HEK293T (cell line): ENCODE measurements around the gene CTSA.

Source experiments
- BHLHE40 ChIP-seq: fragments of 450-650 bp; IDR thresholded peaks from 2 replicates; pipeline ENCODE4 v1.6.1; 2016; ENCODE audit warnings: mild to moderate bottlenecking, moderate library complexity, borderline replicate concordance
- CTBP1 ChIP-seq: fragments of 450-650 bp; IDR thresholded peaks from 2 replicates; pipeline ENCODE4 v1.6.1; 2016; ENCODE audit warnings: borderline replicate concordance
- ELF4 ChIP-seq: fragments of 450-650 bp; IDR thresholded peaks from 2 replicates; pipeline ENCODE4 v1.6.1; 2017; ENCODE audit warnings: antibody characterized with exemption
- FOXA1 ChIP-seq: fragments of 450-650 bp; IDR thresholded peaks from 2 replicates; pipeline ENCODE4 v1.6.1; 2016; ENCODE audit warnings: mild to moderate bottlenecking
- FOXK2 ChIP-seq: fragments of 450-650 bp; IDR thresholded peaks from 2 replicates; pipeline ENCODE4 v1.6.1; 2016; ENCODE audit warnings: mild to moderate bottlenecking
- FOXM1 ChIP-seq: fragments of 450-650 bp; IDR thresholded peaks from 2 replicates; pipeline ENCODE4 v1.6.1; 2017; ENCODE audit warnings: mild to moderate bottlenecking, borderline replicate concordance
- HDGF ChIP-seq: fragments of 450-650 bp; IDR thresholded peaks from 2 replicates; pipeline ENCODE4 v1.6.1; 2017; ENCODE audit warnings: antibody characterized with exemption, borderline replicate concordance
- LEF1 ChIP-seq: fragments of 450-650 bp; IDR thresholded peaks from 2 replicates; pipeline ENCODE4 v1.6.1; 2017; ENCODE audit warnings: mild to moderate bottlenecking, borderline replicate concordance
- SP1 ChIP-seq: fragments of 450-650 bp; IDR thresholded peaks from 2 replicates; pipeline ENCODE4 v1.6.1; 2017
- SUZ12 ChIP-seq: fragments of 450-650 bp; IDR thresholded peaks from 2 replicates; pipeline ENCODE4 v1.6.1; 2016; ENCODE audit warnings: mild to moderate bottlenecking
- TARDBP ChIP-seq: fragments of 450-650 bp; IDR thresholded peaks from 2 replicates; pipeline ENCODE4 v1.6.1; 2016
- ZNF384 ChIP-seq: fragments of 450-650 bp; IDR thresholded peaks from 2 replicates; pipeline ENCODE4 v1.6.1; 2016
- TF ChIP-seq, protein P1 (sequence below): fragments of 450-650 bp; IDR thresholded peaks from 2 replicates; pipeline ENCODE4 v1.6.1; 2016

DNA sequence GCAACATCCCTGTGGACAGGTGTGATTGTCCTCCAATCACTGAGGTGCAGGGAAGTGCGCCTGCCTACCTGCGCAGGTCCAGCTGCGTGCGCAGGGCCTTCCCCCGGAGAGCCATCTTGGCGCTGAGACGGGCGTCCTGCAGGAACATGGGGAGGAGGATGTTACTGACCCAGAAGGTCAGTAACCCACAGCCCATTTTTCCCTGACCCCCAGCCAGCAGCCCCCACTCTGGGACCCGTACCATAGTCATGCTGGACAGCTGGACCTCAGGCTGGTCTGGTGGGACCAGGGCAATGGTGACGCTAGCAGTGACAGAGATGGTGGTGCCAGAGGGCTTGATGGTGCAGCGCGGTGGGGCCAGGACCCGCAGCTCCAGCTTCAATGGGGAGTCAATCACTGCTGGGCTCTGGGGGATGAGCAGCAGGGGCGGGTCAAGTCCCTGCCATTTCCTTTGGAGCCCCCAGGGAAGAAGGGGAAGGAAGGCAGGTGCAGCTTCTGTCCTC, 11.1 kb downstream of the CTSA start:
- TF ChIP-seq TARDBP (no peak), SUZ12 (no peak), SP1 (no peak), BHLHE40 (no peak), FOXA1 (no peak), ELF4 (no peak), LEF1 (no peak), FOXK2 (no peak), FOXM1 (no peak), ZNF384 (no peak), CTBP1 (no peak), HDGF (no peak)
- TF ChIP-seq, protein P1, sequence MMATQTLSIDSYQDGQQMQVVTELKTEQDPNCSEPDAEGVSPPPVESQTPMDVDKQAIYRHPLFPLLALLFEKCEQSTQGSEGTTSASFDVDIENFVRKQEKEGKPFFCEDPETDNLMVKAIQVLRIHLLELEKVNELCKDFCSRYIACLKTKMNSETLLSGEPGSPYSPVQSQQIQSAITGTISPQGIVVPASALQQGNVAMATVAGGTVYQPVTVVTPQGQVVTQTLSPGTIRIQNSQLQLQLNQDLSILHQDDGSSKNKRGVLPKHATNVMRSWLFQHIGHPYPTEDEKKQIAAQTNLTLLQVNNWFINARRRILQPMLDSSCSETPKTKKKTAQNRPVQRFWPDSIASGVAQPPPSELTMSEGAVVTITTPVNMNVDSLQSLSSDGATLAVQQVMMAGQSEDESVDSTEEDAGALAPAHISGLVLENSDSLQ, result no peak
